ENCODE data around the gene CALD1.

The CALD1 gene

DNA sequence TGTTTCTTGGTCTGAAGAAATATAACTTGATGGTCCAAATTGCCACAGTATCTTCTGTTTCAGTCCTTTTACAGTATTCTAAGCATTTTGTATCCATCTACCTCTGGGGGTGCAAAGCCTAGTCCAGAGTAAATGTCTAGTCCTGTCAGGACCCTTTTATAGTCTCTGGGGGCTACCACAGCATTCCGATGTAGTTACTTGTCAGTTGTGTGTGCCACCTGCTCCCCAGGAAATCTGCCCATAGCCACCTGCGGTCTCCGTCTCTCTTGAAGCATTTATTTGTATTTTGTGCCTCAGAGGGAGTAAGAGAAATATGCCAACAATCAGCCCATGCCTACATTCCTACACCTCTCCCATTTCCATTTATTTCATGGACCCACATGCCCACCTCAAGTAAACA is 219.7 kb downstream of the CALD1 start:
- no peak for TF ChIP-seq Cebpa-rat (IDR thresholded peaks at IDR 0.05)
- H3K4me3 ChIP-seq: no peak overlapping the region
- H3K4me1 ChIP-seq: peaks cover 21% of the 10 kb centered on the region
- no peak overlapping the region for H3K27ac ChIP-seq
- H3K9ac ChIP-seq: no peak overlapping the region
- H3K4me2 ChIP-seq: no peak overlapping the region
- no peaks in the 10 kb centered on the region for H3K27me3 ChIP-seq
- H3K36me3 ChIP-seq: peaks cover 20% of the 10 kb centered on the region
- H4K20me1 ChIP-seq: no peaks in the 10 kb centered on the region
- H3K9me3 ChIP-seq: no peaks in the 10 kb centered on the region

- no peak overlapping the region for H3K9ac ChIP-seq
- no peaks in the 10 kb centered on the region for H4K20me1 ChIP-seq
- peaks cover 8% of the 10 kb centered on the region for H3K36me3 ChIP-seq
- H3K4me3 ChIP-seq: no peak overlapping the region
- no peaks in the 10 kb centered on the region for H3K27me3 ChIP-seq
- TF ChIP-seq Cebpa-rat (IDR thresholded peaks at IDR 0.05): no peak
- no peak overlapping the region for H3K27ac ChIP-seq
- H3K4me2 ChIP-seq: no peak overlapping the region
- no peaks in the 10 kb centered on the region for H3K4me1 ChIP-seq
- H3K9me3 ChIP-seq: no peaks in the 10 kb centered on the region
These were observed 222.1 kb downstream of the CALD1 start for GRCh38 chr7:135001390-135002165.

GRCh38 chr7:135012229-135012628 is 232.8 kb downstream of the CALD1 start:
- TF ChIP-seq Cebpa-rat (IDR thresholded peaks at IDR 0.05): no peak
- Histone ChIP-seq H3K4me1 (no peaks in the 10 kb centered on the region), H3K27me3 (no peaks in the 10 kb centered on the region), H4K20me1 (no peaks in the 10 kb centered on the region), H3K9ac (no peak overlapping the region), H3K27ac (no peak overlapping the region), H3K9me3 (no peaks in the 10 kb centered on the region), H3K4me2 (no peak overlapping the region), H3K36me3 (no peaks in the 10 kb centered on the region), H3K4me3 (no peak overlapping the region)
